Astrocyte of the spinal cord (primary cell): ENCODE results near the gene CRACR2B.

ENCODE experiments used
- DNase-seq: peaks from one replicate; pipeline ENCODE4 v3.0.0; 2011; ENCODE audit warnings: low read depth, low spot score
- H3K4me3 ChIP-seq: 2 replicates; pipeline ENCODE4 v1.5.1; 2011; ENCODE audit warnings: low read depth, mild to moderate bottlenecking, low read length, moderate library complexity
- in situ Hi-C: cut with HindIII; loops from 2 replicates; pipeline ENCODE4 v1.10.0; 2017; ENCODE audit warnings: low sequenced_read_pairs
- TF ChIP-seq, protein P1 (sequence below): IDR thresholded peaks from 2 replicates; pipeline ENCODE4 v1.5.1; 2012; ENCODE audit warnings: low read depth, mild to moderate bottlenecking, low read length, inconsistent platforms

CRACR2B gene

GRCh38 chr11:837189-837989 lies 9.7 kb downstream of the CRACR2B start:
- DNase-seq = no peak
- in situ Hi-C loops = no loop called here
- TF ChIP-seq, protein P1, sequence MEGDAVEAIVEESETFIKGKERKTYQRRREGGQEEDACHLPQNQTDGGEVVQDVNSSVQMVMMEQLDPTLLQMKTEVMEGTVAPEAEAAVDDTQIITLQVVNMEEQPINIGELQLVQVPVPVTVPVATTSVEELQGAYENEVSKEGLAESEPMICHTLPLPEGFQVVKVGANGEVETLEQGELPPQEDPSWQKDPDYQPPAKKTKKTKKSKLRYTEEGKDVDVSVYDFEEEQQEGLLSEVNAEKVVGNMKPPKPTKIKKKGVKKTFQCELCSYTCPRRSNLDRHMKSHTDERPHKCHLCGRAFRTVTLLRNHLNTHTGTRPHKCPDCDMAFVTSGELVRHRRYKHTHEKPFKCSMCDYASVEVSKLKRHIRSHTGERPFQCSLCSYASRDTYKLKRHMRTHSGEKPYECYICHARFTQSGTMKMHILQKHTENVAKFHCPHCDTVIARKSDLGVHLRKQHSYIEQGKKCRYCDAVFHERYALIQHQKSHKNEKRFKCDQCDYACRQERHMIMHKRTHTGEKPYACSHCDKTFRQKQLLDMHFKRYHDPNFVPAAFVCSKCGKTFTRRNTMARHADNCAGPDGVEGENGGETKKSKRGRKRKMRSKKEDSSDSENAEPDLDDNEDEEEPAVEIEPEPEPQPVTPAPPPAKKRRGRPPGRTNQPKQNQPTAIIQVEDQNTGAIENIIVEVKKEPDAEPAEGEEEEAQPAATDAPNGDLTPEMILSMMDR = no peak
- H3K4me3 ChIP-seq = no peak overlapping the region

DNA sequence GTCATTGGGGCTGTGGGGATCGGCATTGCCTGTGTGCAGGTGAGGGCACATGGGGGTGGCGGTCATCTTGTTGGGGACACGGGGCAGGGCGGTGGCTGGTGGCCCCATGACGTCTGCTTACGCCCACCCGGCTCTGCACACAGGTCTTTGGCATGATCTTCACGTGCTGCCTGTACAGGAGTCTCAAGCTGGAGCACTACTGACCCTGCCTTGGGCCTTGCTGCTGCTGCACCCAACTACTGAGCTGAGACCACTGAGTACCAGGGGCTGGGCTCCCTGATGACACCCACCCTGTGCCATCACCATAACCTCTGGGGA lies 10.2 kb downstream of the CRACR2B start:
- in situ Hi-C loops = no loop called here
- H3K4me3 ChIP-seq = no peak overlapping the region
- TF ChIP-seq, protein P1 = no peak
- DNase-seq = no peak

GRCh38 chr11:838441-839279 lies 10.9 kb downstream of the CRACR2B start:
- in situ Hi-C loops = no loop called here
- no peak overlapping the region for H3K4me3 ChIP-seq
- DNase-seq = no peak
- TF ChIP-seq, protein P1 = peak; percentile 34

DNA sequence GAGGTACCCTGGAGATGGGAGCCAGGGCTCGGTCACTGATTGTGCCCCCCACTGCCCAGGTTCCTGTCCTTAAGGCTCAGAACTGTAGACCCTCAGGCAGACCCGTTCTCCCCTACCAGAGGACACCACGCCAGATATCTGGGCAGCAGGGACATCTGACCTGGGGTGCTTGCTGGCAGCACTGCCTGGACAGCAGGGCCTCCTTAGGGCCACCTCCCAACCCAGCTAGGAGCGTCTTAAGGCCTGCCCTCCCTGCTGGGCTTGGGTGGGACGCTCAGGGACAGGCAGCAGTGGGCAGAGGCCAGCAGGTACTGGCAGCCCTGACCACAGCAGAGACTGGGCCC lies 11.5 kb downstream of the CRACR2B start:
- no peak overlapping the region for H3K4me3 ChIP-seq
- in situ Hi-C loops = no loop called here
- TF ChIP-seq, protein P1 = no peak
- no peak for DNase-seq

DNA sequence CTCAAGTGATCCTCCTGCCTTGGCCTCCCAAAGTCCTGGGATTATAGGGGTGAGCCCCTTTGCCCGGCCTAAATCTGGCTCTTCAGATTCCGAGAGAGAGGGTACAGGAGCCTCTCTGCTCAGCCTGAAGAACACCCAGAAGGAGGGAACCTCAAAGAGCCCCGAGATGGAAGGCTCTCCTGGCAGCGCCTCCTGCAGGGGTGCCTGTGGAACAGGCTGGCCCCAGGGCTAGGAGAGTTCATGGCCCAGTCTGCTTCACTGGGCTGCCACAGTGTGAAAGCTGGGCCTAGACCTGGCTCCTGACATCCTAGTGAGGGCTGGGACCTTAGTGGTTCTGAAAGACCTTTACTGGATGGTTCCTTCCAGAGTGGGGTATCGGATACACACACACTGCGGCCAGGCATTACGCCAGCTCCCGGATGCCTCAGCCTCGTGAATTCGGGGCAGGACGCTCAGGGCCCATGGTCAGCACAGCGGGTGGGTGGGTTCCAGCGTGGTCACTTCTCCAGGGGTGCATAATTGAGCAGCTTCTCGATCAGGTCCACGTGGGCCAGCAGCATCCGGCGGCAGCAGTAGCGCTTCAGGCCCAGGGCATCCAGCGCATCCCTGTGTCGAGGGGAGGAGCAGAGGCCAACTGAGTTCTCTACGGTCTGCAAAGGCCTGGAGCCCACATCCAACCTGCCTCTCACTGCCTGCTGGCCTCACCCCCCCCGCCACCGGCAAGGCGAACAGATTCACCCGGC lies 12.3 kb downstream of the CRACR2B start:
- TF ChIP-seq, protein P1 = peak; percentile 53
- in situ Hi-C loops = no loop called here
- H3K4me3 ChIP-seq = no peak overlapping the region

GRCh38 chr11:841981-842369 lies 14.3 kb downstream of the CRACR2B start:
- in situ Hi-C loops = no loop called here
- no peak for DNase-seq
- TF ChIP-seq, protein P1 = no peak
- peak overlapping the region; percentile 85 for H3K4me3 ChIP-seq

More for the DNA sequence above, 12.3 kb downstream of the CRACR2B start:
- DNase-seq = no peak
